ENCODE data around the gene LSM4. TPM values are rescaled to one million over a fixed set of nuclear protein-coding genes. Genes with fewer than 3 reads are reported as not detected.

The LSM4 gene
- total and polyA plus RNA-seq, 2 of the 4 experiments (the other 2 are of a cell fraction) = 44.8 to 118 TPM

DNA sequence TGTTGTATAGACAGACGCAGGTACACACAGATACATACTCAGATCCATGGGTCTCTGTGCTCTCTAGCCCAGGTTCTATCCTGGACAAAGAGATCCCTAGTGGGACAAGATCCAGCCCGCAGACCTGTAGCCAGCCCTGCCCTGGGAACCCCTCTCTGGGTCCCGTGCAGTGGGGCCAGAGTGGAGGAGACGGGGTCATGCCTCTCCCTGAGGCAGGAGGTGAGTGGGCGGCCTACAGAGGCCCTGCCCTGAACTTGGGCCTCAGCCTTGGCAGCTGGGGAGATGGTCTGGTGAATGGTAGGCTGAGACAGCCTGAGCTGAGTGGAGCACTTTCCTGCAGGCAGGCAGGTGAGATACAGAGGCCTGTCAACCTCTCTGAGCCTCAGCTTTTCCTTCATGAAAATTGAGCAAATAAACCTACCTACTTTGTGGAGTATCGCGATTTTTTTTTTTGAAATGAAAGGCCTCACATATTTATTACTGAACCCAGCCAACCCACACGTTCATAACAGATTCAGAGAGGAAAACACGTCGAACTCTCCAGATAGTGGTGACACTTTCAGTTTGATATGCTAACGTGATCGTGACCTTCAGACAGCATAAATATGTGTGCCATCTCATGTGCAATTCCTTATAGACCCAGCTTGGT, 38.0 kb downstream of the LSM4 start:
- Histone ChIP-seq H3K4me1 (ENCODE audit: control insufficient read depth, insufficient read depth, low read length) (peaks cover 8% of the 10 kb centered on the region), H3K79me1 (ENCODE audit: low read depth in 1 of 2, low read length in 2 of 2) (peaks cover 0 to 24% of the 10 kb centered on the region in 2 experiments; a peak in 2 of 4 replicates), H2BK15ac (ENCODE audit: low read depth, low read length) (no peak overlapping the region), H3K27me3 (ENCODE audit: control insufficient read depth, insufficient read depth, low read length) (no peaks in the 10 kb centered on the region), H2AK5ac (ENCODE audit: low read depth, low read length) (no peak overlapping the region), H3K14ac (replicated peaks; ENCODE audit: low read depth, low read length) (no peak overlapping the region), H4K5ac (ENCODE audit: low read depth, low read length) (no peak overlapping the region), H2BK20ac (ENCODE audit: low read depth, low read length) (no peak overlapping the region), H2BK5ac (ENCODE audit: low read depth, low read length, poor library complexity, severe bottlenecking) (no peak overlapping the region), H3K4me2 (ENCODE audit: low read depth, low read length) (no peak overlapping the region), H3K4me3 (ENCODE audit: insufficient read depth, low read depth, low read length) (no peak overlapping the region), H3K18ac (ENCODE audit: low read depth, low read length) (no peak overlapping the region), H2AFZ (replicated peaks; ENCODE audit: low read length, poor library complexity) (peak overlapping the region; percentile 34), H2AK9ac (replicated peaks; ENCODE audit: low read depth, low read length, poor library complexity) (peak overlapping the region; percentile 56), H3K23ac (ENCODE audit: low read depth, low read length) (0 out of 2 replicates have a peak overlapping the region, but pooled peaks have one; percentile 7), H2BK120ac (ENCODE audit: low read depth, low read length) (no peak overlapping the region), H3K36me3 (ENCODE audit: control insufficient read depth, insufficient read depth, low read length) (no peaks in the 10 kb centered on the region), H3K9me1 (ENCODE audit: insufficient read depth, low read length) (peaks cover 4% of the 10 kb centered on the region; the same call in 1 of the 2 replicates), H3K4ac (ENCODE audit: low read depth, low read length) (0 out of 2 replicates have a peak overlapping the region, but pooled peaks have one; percentile 12), H3K9me3 (ENCODE audit: control insufficient read depth, insufficient read depth, low read length) (no peaks in the 10 kb centered on the region), H4K91ac (ENCODE audit: insufficient read depth, low read depth, low read length) (no peak overlapping the region), H3K27ac (ENCODE audit: insufficient read depth, low read length) (no peak overlapping the region), H3K9ac (ENCODE audit: low read depth, low read length) (no peak overlapping the region), H4K20me1 (ENCODE audit: insufficient read depth, low read length) (peaks cover 9% of the 10 kb centered on the region), H3K56ac (ENCODE audit: extremely low read depth, insufficient read depth, low read length) (no peak overlapping the region), H4K8ac (ENCODE audit: low read depth in 2 of 2, low read length in 2 of 2) (no peak overlapping the region)
- ChIA-PET POLR2A (ENCODE audit: unreplicated experiment) (no interaction called here), CTCF (no interaction called here)
- DNase-seq (no peak), ATAC-seq (ENCODE audit: low read depth) (no peak)
- intact Hi-C loops (cut with micrococcal nuclease) (no loop called here), dilution Hi-C loops (cut with HindIII; ENCODE audit: low sequenced_read_pairs, unreplicated experiment) (no loop called here), in situ Hi-C loops (cut with MboI; ENCODE audit: low sequenced_read_pairs) (no loop called here)
- WGBS, 2 experiments (ENCODE audit: extremely low coverage in 2 of 2, insufficient read length in 1 of 2) = 57% methylated on average over 4 of the region's 12 CpGs; no CpG with 5 or more reads in 1 of the 2 experiments
- TF ChIP-seq POLR2A (IDR thresholded peaks at IDR 0.05; ENCODE audit: low read depth, low read length) = no peak
- TF ChIP-seq MXI1 (IDR thresholded peaks at IDR 0.05; ENCODE audit: borderline replicate concordance, low read depth, low read length) = no peak
- no peak for TF ChIP-seq RFX5 (IDR thresholded peaks at IDR 0.05; ENCODE audit: low read depth, low read length)
- no peak for TF ChIP-seq RCOR1 (IDR thresholded peaks at IDR 0.05; ENCODE audit: insufficient replicate concordance, low read length)
- no TSS peak for BruUV-seq (replicated peaks)

All from IMR-90 (cell line).